DOHH2 (cell line): Measurements from ENCODE around the gene CHMP6.

ENCODE experiments used
- H3F3A ChIP-seq: fragments of 200-600 bp; sonication (generic), shearing (Covaris generic); 2 replicates; pipeline ENCODE4 v1.6.0; 2016; ENCODE audit warnings: antibody characterized with exemption, mild to moderate bottlenecking; ENCODE audit not compliant: control insufficient read depth, insufficient read depth
- H3K27ac ChIP-seq: fragments of 200-600 bp; sonication (generic); 2 replicates; pipeline ENCODE4 v1.5.1; 2014; ENCODE audit warnings: low read depth, mild to moderate bottlenecking, low read length, moderate library complexity
- H3K27me3 ChIP-seq: fragments of 200-600 bp; sonication (generic); 2 replicates; pipeline ENCODE4 v1.6.1; 2014; ENCODE audit warnings: mild to moderate bottlenecking, low read length, mixed read lengths; ENCODE audit not compliant: control insufficient read depth
- H3K36me3 ChIP-seq: fragments of 200-600 bp; sonication (generic); 2 replicates; pipeline ENCODE4 v1.6.1; 2014; ENCODE audit warnings: mild to moderate bottlenecking, low read length, moderate library complexity, mixed read lengths; ENCODE audit not compliant: control insufficient read depth
- H3K4me1 ChIP-seq: fragments of 200-600 bp; sonication (generic); 2 replicates; pipeline ENCODE4 v1.6.1; 2014; ENCODE audit warnings: mild to moderate bottlenecking, low read length, mixed read lengths; ENCODE audit not compliant: control insufficient read depth
- H3K4me2 ChIP-seq: fragments of 200-600 bp; sonication (generic); 2 replicates; pipeline ENCODE4 v1.6.0; 2014; ENCODE audit warnings: mild to moderate bottlenecking, low read length, moderate library complexity
- H3K4me3 ChIP-seq: fragments of 200-600 bp; sonication (generic); 2 replicates; pipeline ENCODE4 v1.5.1; 2014; ENCODE audit warnings: mild to moderate bottlenecking, low read length, mixed read lengths
- H3K79me2 ChIP-seq: fragments of 200-600 bp; sonication (generic); 2 replicates; pipeline ENCODE4 v1.6.1; 2014; ENCODE audit warnings: mild to moderate bottlenecking, low read length, mixed read lengths; ENCODE audit not compliant: control insufficient read depth
- H3K9me2 ChIP-seq: fragments of 200-600 bp; sonication (generic); replicated peaks from 2 replicates; pipeline ENCODE4 v1.6.1; 2014; ENCODE audit warnings: mild to moderate bottlenecking, low read length, mixed read lengths; ENCODE audit not compliant: control insufficient read depth
- H3K9me3 ChIP-seq: fragments of 200-600 bp; sonication (generic); 2 replicates; pipeline ENCODE4 v1.6.1; 2014; ENCODE audit warnings: antibody characterized with exemption, low read length, mixed read lengths; ENCODE audit not compliant: control insufficient read depth, insufficient read depth
- H4K20me1 ChIP-seq: fragments of 200-600 bp; sonication (generic); 2 replicates; pipeline ENCODE4 v1.6.0; 2014; ENCODE audit warnings: low read depth, mild to moderate bottlenecking, antibody characterized with exemption, low read length, moderate library complexity; ENCODE audit not compliant: control insufficient read depth, insufficient read depth
- EZH2phosphoT487 ChIP-seq: fragments of 200-600 bp; sonication (generic); IDR thresholded peaks from 2 replicates; pipeline ENCODE4 v1.6.1; 2017; ENCODE audit warnings: borderline replicate concordance, mild to moderate bottlenecking, antibody characterized with exemption, low read length, moderate library complexity, mixed read lengths
- TF ChIP-seq, protein P1 (sequence below): fragments of 200-600 bp; sonication (generic); IDR thresholded peaks from one replicate; pipeline ENCODE4 v1.5.1; 2014; ENCODE audit warnings: antibody characterized with exemption, mild to moderate bottlenecking, low read depth, low read length; ENCODE audit not compliant: poor library complexity, severe bottlenecking

CHMP6 gene

DNA sequence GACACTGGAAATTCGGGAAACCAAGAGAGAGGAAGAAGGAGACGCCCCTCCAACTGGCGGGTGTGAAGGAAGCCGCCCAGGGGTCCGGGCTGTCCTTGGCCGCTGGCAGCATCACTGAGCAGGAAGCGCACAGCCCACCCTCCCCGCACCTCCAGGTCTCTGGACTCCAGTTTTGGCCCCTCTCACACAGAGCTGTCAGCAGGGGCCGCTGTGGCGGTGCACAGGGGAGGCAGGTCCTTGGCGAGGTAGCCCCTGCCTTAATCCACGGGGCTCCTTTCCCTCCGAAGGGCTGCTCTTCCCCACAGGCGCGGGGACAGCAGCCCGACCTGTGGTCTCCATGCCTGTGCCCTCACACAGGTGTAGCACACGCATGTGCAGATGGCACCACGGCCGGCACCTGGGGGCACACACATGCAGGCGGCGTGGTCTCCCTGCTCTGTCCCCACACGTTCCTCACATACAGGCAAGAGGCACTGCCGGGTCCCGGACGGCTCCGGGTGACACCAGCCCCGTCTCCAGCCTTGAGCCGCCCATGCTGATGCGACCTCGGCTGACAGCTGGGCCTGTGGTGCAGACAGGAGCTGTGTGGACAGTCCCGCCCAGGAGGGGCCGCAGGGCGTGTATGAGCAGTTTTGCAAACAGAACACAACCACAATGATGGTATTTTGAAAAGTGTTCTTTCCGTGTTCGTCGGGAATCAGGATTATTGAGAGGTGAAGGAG is 26.6 kb upstream of the CHMP6 start:
- H3K4me3 ChIP-seq: no peak overlapping the region
- H4K20me1 ChIP-seq: no peaks in the 10 kb centered on the region
- H3K27me3 ChIP-seq: peaks cover 6% of the 10 kb centered on the region
- TF ChIP-seq, protein P1, sequence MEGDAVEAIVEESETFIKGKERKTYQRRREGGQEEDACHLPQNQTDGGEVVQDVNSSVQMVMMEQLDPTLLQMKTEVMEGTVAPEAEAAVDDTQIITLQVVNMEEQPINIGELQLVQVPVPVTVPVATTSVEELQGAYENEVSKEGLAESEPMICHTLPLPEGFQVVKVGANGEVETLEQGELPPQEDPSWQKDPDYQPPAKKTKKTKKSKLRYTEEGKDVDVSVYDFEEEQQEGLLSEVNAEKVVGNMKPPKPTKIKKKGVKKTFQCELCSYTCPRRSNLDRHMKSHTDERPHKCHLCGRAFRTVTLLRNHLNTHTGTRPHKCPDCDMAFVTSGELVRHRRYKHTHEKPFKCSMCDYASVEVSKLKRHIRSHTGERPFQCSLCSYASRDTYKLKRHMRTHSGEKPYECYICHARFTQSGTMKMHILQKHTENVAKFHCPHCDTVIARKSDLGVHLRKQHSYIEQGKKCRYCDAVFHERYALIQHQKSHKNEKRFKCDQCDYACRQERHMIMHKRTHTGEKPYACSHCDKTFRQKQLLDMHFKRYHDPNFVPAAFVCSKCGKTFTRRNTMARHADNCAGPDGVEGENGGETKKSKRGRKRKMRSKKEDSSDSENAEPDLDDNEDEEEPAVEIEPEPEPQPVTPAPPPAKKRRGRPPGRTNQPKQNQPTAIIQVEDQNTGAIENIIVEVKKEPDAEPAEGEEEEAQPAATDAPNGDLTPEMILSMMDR: no peak
- no peak for TF ChIP-seq EZH2phosphoT487
- no peaks in the 10 kb centered on the region for H3K9me3 ChIP-seq
- no peaks in the 10 kb centered on the region for H3K9me2 ChIP-seq
- no peaks in the 10 kb centered on the region for H3F3A ChIP-seq
- no peaks in the 10 kb centered on the region for H3K36me3 ChIP-seq
- no peak overlapping the region for H3K27ac ChIP-seq
- H3K4me1 ChIP-seq: peaks cover 10% of the 10 kb centered on the region
- no peaks in the 10 kb centered on the region for H3K79me2 ChIP-seq
- H3K4me2 ChIP-seq: no peak overlapping the region

DNA sequence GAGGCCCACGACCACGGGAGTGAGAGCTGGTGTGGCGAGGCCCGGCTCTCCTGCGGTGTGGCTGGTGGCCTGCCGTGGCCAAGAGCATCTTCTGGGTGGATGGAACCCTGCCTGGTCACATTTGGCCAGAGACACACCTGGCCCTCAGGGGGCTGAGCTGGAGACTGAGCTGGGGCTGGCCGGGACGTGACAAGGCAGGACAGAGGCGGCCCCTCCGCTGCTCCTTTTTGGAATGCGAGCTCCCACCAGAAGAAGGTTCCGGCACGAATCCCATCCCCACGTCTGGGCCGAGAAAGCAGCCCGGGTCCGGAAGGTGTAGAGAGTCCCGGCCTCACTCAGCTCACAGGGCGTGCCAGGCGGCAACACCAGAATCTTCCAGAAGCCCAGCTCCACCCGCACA is 26.0 kb upstream of the CHMP6 start:
- no peak for TF ChIP-seq EZH2phosphoT487
- TF ChIP-seq, protein P1: no peak
- H3K9me3 ChIP-seq: no peaks in the 10 kb centered on the region
- H3K27me3 ChIP-seq: peaks cover 12% of the 10 kb centered on the region
- no peaks in the 10 kb centered on the region for H3K79me2 ChIP-seq
- H3K4me1 ChIP-seq: peaks cover 14% of the 10 kb centered on the region
- H3K27ac ChIP-seq: no peak overlapping the region
- no peaks in the 10 kb centered on the region for H4K20me1 ChIP-seq
- no peaks in the 10 kb centered on the region for H3K9me2 ChIP-seq
- no peak overlapping the region for H3K4me2 ChIP-seq
- H3K4me3 ChIP-seq: no peak overlapping the region
- H3F3A ChIP-seq: no peaks in the 10 kb centered on the region
- no peaks in the 10 kb centered on the region for H3K36me3 ChIP-seq

DNA sequence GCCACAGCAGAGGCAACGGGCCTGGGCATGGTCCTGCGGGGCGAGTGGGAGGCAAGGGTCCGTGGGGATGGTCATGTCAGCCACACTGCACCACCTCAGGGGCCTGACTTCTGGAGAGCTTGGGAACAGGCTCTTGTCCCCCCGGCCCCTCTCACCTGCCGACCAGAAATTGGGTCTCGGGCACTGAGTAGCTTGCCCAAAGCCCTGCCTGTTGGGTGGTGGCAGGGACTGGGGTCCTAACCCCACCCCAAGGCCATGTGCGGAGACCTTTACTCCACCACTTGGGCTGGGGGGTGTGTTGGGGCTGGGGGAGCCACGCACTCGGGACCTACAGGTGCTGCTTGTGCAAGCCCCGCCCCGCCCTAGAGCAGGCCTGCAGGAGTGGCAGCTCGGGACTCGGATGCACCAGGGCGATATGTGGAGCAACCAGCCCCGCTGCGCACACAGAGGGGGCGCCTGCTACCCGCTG is 24.2 kb upstream of the CHMP6 start:
- peaks cover 14% of the 10 kb centered on the region for H3K4me1 ChIP-seq
- no peaks in the 10 kb centered on the region for H3K9me2 ChIP-seq
- no peak overlapping the region for H3K4me3 ChIP-seq
- H3F3A ChIP-seq: no peaks in the 10 kb centered on the region
- no peaks in the 10 kb centered on the region for H4K20me1 ChIP-seq
- no peaks in the 10 kb centered on the region for H3K9me3 ChIP-seq
- no peak overlapping the region for H3K27ac ChIP-seq
- TF ChIP-seq, protein P1: no peak
- TF ChIP-seq EZH2phosphoT487: no peak
- no peaks in the 10 kb centered on the region for H3K36me3 ChIP-seq
- peaks cover 14% of the 10 kb centered on the region for H3K27me3 ChIP-seq
- H3K79me2 ChIP-seq: no peaks in the 10 kb centered on the region
- H3K4me2 ChIP-seq: no peak overlapping the region
